Gastroesophageal sphincter (tissue), 3 donors: ENCODE measurements around the gene KCNB1.

Experiments used
- EP300 ChIP-seq: sonication (generic); formaldehyde crosslinking; IDR thresholded peaks from one replicate; pipeline ENCODE4 v1.6.1; 2017; ENCODE audit warnings: antibody characterized with exemption, mild to moderate bottlenecking
- TF ChIP-seq, protein P1 (sequence below), 4 experiments: fragments of 200-600 bp in 2 of 4; fragments of 450-650 bp in 2 of 4; sonication (generic) in 1 of 4; IDR thresholded peaks; one replicate each; pipeline ENCODE4 v1.5.1; 2017 to 2019; ENCODE audit warnings: antibody characterized with exemption in 4 of 4, mild to moderate bottlenecking in 2 of 4, moderate library complexity in 2 of 4

DNA sequence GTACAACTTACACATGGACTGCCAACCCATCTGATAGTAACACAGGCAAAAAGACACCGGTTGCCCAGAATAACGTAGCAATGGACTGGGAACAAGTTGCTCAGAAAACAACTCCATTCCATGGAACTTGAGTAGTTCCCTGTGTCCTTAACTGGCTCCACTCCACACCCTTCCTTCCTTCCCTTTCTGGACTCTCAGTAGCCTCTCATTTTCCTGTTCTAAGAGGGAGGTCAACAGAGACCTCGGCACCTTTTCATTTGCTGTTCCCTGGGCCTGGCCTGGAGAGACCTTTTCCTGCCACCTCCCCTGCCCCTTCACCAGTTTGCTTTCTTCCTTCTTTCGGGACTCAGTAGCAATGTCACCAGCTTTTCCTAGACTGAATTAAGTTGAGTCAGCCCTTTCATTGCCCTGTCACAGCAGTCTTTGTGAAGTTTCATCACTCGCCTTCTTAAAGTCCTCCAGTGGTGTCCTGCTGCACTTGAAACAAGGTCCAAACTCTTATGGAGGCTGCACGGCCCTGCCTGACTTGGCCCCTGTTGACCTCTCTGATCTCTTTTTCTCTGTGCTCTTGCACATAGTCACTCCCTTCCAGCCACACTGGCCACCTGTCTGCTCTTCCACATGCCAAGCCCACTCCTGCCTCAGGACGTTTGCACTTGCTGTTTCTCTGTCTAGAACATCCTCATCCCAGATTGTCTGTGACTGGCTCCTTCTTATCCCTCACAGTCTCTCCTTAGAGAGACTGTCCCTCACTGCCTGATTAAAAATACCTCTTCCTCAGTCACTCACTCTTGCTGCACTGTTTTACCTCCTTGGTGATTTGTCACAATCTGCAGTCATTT is 90.8 kb downstream of the KCNB1 start:
- TF ChIP-seq, protein P1, sequence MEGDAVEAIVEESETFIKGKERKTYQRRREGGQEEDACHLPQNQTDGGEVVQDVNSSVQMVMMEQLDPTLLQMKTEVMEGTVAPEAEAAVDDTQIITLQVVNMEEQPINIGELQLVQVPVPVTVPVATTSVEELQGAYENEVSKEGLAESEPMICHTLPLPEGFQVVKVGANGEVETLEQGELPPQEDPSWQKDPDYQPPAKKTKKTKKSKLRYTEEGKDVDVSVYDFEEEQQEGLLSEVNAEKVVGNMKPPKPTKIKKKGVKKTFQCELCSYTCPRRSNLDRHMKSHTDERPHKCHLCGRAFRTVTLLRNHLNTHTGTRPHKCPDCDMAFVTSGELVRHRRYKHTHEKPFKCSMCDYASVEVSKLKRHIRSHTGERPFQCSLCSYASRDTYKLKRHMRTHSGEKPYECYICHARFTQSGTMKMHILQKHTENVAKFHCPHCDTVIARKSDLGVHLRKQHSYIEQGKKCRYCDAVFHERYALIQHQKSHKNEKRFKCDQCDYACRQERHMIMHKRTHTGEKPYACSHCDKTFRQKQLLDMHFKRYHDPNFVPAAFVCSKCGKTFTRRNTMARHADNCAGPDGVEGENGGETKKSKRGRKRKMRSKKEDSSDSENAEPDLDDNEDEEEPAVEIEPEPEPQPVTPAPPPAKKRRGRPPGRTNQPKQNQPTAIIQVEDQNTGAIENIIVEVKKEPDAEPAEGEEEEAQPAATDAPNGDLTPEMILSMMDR (IDR thresholded peaks at IDR 0.05) = no peak
- TF ChIP-seq EP300 = no peak
